Raji (cell line): Measurements from ENCODE around the gene SLCO4A1.

Source experiments
- POLR2A ChIP-seq: IDR thresholded peaks from 2 replicates; pipeline ENCODE4 v1.6.1; 2011; ENCODE audit warnings: low read depth, low read length, control low read depth; ENCODE audit not compliant: insufficient read depth

The SLCO4A1 gene

DNA sequence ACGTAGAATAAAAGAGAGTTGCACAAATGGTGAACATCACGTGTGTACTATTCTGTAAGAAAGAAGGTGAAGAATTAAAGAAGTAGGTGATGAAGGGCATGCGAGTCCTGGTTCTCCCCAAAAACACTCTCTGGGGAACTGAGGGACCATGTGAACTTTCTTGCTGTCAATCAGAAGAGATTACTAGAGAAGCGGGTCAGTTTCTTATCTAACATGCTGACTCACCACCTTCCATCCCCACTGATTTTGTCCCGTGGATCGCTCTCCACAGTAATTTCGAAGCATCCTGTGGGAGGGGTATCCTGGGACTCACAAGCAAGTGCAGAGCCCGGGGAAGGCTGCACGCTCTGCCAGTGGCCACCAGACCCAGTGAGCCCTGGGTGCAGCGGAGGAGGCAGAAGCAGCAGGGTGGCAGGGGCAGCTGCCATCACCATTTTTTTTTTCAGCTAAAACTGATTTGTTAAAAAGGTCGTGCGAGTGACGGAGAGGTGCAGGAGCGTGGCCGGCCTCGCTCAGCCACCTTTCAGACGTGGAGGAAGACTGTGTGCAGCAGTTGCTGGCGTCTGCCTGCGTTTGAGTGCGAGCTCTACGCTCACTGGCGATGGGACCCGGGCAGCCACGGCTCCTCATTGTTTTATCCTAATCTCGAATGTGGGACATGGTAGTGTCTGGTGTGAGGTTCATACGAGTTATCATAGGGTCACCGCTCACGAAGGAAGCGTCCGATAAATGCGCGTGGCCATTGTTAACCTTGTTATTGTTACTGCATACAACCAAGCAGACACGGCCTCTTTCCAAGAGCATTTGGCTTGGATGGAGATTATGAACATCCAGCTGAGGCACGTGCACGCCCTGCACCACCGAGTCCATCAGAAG, 28.0 kb upstream of the SLCO4A1 start:
- TF ChIP-seq POLR2A = no peak

- TF ChIP-seq POLR2A = no peak
Observed at GRCh38 chr20:62614961-62615680, 27.2 kb upstream of the SLCO4A1 start.

GRCh38 chr20:62615750-62616251, 26.5 kb upstream of the SLCO4A1 start:
- no peak for TF ChIP-seq POLR2A

DNA sequence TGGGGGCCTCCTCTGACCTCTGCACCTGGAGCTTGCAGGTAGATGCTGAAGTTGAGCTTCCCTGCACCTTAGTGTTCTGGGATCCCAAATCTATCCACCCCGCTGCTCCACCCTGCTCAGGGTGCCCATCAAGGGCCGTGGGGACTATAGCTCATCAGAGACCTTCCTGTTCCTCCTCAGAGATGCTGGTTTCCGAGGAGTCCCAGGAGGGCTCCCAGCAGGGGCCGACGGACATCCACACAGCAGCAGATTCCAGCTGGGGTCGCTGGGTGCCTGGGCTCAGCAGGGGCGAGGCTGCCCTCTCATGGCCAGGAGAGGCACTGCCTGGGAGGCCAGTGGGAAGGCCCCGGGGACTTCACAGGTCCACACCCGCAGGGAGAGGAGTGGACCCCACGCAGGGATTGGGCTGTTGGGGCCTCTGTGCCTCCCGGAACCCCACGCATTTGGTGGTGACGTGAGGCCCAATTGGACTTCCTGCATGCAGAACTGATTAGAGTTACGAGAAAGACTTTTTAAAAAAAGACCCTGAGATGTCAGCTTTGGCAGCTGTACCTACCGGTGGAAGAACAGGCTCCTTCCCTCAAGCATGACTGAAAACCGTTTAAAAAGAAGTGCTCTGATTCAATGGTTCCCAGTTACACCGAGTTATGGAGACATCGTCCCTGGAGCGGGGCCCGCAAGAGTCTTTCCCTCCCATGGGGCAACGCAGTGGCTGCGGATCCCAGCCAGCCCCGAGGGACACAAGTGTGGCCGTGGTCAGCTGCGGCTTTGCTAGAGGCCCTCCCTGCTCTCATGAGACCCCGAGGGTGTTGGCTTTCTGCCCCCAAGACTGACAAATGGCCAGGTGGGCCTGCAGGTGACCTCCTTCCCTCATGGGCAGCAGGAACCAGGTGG, 25.3 kb upstream of the SLCO4A1 start:
- TF ChIP-seq POLR2A = no peak

- TF ChIP-seq POLR2A = no peak
Observed at GRCh38 chr20:62617711-62618483, 24.4 kb upstream of the SLCO4A1 start.

DNA sequence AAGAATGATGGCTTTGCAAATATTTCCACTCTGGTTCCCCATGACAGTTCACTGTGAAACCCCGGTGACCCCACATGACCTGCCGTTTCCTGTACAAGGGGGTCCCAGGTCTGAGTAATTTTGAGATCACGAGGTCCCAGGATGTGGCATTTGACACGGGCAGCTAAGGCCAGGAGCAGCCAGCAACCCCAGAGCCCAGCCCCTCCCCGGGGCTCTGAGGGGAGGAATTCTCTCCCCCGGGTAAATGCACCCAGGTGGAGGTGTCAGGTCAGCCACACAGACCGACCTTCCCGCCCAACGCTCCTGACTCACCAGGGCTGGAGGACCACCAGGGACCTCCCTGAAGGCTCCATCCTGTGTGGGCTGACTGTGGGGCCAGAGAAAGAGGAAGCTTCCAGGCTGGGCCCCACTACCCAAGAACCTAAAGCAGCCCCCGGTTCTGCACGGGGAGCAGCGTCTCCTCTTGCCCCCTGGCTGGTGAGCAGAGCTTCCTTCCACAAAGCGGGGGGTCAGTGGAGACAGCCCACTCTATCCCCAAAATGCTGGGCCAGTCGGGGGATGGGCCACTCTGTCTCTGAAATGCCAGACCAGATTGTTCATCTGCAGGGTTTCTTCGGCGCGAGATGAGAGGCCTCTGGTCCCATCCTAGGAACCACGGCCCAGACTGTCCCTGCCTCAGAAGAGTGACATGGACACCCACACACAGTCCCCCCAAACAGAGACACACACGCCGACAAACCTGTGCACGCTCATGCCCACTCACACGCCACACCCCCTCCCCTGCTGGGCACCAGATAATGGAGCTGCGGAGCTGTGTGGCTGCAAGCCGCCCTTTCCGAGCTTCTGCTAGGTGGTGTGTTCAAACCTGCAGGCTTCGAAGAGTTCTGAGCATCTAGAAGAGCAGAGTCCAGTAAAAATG, 23.4 kb upstream of the SLCO4A1 start:
- TF ChIP-seq POLR2A = no peak

GRCh38 chr20:62620625-62621024, 21.7 kb upstream of the SLCO4A1 start:
- TF ChIP-seq POLR2A = no peak

- no peak for TF ChIP-seq POLR2A
Observed at GRCh38 chr20:62621251-62622110, 20.8 kb upstream of the SLCO4A1 start.

DNA sequence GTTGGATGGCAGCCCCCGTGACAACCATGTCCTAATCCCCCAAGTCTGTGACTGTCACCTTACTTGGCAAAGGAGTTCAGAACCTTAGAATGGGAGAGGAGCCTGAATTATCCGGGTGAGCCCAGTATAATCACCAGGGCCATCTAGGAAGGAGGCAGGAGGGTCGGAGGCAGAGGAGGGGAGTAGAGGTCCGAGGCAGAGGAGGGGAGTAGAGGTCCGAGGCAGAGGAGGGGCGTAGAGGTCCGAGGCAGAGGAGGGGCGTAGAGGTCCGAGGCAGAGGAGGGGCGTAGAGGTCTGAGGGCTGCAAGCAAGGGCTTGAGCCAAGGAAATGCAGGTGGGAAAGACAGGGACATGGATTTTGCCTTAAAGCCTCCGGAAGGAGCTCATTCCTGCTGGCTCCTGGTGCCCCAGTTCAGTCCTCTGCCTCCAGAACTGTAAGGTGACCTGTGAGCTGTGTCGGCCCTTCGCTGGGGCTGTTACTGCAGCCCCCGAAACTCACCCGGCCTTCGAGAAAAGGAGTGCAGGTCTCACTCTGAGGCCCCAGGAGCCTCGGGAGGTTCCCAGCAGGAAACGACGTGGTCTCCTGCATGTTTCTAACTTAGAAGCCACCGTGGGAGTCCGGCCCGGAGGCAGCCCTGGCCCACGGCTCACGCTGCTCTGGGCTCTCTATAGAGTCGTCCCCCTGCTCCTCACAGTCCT, 20.0 kb upstream of the SLCO4A1 start:
- TF ChIP-seq POLR2A = no peak

DNA sequence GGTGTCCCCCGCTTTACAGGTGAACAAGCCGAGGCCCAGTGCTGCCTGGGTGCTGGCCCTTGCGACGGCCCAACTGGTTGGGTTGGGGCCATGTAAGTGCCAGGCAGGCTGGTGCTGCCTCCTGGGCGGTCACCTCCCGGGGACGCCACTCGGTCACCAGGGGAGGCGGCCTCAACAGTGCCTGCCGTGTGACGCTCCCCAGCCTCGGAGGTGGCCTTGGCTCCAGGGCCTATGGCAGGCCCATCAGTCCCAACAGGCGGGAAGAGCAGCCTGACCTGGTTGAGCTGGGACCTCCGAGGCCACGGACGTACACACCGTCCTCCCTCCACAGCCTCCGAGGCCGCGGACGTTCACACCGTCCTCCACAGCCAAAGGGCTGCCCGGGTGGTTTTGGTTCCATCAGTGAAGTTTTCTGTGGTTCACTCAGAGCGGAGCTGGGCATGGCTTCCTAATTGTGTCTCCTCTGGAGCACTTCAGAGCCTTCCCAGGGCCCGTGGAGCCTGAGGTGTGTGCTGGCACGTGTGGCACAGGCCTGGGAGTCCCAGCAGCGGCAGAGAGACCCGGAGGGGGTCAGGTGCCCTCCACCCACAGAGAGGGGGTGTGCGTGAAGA, 19.3 kb upstream of the SLCO4A1 start:
- TF ChIP-seq POLR2A = no peak
